ENCODE data around the gene KCNJ14.

KCNJ14 gene

DNA sequence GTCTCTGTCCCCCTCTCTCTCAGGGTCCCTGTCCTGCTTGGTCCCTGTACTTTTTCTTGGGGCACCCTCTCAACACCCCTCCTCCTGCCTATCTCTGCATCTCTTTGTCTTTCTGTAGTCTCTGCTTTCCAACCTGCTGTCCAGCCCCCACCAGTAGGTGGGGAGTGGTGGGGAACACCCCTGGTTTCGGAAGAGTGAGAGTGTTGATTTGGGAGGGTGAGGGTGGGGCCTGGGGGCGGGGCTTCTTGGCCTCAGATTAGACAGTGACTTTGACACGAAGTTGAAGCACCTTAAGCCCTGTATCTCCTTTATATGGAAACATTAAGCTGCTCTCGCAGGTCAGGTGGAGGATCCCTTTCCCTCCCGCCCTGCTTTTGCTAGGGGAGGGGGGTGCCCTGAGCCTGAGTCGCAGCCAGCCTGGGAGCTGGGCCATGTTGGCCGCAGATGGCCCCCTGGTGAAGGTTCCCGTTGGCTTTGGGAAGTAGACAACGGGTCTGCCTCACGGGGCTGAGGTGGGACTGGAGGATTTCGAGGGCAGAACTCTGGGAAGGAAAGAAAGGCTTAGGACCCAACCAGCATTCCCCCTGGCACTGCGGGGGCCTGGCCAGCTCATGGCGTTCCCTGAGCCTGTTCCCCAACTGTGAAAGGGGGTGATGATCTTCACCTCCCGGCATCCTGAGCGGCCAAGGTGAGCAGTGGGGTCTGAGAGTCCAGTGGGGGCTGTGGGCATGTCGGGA, at the start of gene KCNJ14:
KCNJ14 (plus strand) TSS at position 404 of the 737 bp plus-strand sequence. CDS start 6,151 bp downstream, outside the sequence.
- no peak for DNase-seq

DNA sequence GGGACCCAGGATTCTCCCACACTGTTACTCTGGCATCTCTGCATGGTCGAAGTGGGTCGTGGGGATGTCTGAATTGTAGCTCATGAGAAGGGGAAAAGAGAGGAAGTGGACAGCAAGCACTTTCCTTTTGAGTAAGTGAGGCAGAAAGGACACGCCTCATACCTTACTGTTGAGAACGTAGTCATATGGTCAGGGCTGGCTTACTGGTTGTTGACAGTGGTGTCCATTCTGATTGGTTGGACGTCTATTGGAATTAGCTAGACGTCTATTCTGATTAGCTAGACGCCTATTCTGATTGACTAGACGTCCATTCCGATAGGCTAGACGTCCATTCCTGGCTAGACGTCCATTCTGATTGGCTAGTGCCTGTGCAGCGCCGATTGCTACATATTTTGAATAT, 49.5 kb upstream of the KCNJ14 start:
- no peak for DNase-seq

DNA sequence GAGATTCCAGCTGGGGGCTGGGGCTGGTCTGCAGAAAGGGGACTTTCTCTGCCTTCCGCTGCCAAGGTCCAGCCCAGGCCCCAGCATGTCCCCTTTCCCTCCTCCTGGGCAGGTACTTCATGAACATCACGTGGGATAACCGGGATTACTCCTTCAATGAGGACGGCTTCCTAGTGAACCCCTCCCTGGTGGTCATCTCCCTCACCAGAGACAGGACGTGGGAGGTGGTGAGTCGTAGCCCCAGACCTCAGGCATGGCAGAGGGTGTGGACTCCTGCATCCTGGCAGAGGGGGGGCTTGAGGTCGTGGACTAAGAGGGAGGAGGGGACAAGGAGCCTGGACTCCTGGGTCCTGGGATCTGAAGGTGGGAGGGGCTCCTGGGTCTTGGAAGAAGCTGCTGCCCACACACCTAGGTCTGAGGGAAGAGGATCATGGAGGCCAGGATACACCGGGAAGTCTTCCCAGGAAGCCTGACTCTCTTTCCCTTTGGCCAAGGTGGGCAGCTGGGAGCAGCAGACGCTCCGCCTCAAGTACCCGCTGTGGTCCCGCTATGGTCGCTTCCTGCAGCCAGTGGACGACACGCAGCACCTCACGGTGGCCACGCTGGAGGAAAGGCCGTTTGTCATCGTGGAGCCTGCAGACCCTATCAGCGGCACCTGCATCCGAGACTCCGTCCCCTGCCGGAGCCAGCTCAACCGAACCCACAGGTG, 41.3 kb upstream of the KCNJ14 start:
- no peak for DNase-seq

DNA sequence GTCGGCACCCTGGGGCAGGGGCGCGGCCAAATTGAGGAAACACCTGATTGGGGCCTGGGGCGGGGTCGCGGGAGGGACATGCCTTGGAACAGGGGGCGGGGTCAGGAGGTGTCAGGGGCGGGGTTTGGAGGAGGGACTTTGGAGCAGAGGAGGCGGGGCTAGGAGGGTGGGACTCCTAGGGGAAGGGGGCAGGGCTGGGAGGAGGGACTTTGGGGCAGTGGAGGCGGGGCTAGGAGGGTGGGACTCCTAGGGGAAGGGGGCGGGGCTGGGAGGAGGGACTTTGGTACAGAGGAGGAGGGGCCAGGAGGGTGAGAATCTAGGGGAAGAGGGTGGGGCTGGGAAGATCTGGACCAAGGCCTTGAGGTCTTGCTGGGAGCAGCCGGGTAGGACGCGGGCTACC, 40.0 kb upstream of the KCNJ14 start:
- DNase-seq: no peak

DNA sequence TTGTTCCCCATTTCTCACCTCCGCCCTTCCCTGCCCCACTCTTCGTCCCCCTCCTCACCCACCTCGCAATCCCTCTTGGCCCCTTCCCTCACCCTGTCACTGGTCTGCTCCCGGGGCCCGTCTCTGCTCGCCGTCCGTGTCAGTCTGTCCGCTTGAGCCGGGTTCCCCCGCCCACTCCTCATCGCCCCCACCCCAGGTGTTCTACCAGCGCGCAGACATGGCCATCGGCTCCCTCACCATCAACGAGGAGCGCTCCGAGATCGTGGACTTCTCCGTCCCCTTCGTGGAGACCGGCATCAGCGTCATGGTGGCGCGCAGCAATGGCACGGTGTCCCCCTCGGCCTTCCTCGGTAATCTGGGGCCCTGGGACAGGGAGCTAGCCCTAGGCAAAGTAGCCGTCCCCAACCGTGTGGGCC, 39.6 kb upstream of the KCNJ14 start:
- DNase-seq: no peak

DNA sequence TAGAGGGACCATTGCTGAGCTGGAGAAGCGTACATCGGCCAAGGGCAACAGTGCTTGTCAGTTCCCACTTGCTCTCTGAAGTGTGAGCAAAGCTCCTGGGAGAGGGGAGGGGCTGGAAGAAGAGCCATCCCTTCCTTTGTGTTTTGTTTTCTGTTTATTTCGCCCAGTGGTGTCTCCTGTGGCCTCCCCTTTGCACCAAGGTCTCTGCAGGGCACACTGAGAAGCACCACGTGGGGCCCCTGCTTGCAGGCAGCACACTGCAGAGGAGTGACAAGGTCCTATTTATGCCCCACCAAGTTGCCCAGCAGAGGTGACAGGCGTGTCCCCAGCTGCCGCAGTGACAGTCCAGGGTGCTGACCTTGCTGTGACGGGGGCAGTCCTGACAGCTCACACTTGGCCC, 38.0 kb upstream of the KCNJ14 start:
- no peak for DNase-seq

DNA sequence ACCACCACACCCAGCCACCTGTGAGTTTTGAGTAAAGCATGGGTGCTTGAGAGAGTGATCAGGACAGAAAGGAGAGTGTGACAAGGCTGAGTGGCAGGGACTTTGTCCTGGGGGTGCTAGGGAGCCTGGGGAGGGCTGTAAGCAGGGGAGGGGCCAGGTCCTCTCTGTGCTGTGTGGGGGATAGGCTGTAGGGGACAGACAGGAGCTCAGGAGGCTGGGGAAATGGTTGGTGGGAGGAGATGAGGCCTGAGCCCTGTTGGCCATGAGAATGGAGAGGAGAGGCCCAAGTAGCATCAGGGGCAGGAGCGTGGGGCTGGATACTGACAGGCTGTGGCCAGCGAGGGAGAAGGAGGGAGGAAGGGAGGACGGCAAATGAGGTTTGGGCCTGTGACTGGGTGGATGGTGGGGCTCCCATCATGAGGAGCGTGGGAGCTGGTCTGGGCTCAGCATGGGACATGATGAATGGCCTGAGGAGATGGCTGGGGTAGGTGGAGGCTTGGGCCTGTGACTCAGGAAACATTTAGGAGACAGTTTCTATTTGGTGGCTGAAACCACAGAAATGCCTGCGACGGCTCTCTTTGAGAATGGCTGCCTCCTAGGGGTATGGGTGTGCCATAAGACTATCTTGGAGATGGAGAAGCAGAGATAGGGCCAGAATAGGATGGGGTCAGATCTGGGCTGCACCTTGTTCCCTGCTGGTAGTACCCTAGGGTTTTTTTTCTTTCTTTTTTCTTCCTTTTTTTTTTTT, 36.9 kb upstream of the KCNJ14 start:
- DNase-seq: no peak

DNA sequence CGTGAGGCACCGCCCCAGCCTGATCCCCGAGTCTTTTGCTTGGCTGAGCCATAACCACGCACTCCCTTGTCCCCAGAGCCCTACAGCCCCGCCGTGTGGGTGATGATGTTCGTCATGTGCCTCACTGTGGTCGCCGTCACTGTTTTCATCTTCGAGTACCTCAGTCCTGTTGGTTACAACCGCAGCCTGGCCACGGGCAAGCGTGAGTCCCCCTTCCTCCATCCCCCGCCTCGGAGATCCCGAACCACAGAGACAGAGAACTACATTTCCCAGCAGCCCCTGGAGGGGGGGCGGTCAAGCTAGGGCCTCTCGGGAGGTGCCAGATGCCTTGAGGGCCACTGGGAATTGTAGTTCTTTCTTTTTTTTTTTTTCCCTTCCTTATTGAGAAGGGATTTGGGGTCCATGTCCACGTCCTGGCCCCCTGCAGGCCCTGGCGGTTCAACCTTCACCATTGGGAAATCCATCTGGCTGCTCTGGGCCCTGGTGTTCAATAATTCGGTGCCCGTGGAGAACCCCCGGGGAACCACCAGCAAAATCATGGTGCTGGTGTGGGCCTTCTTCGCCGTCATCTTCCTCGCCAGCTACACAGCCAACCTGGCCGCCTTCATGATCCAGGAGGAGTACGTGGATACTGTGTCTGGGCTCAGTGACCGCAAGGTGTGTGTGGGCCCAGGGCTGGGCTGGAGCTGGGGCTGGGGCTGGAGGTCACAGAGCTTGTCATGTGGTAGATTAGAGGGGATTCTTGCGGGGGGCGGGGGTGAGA, 36.0 kb upstream of the KCNJ14 start:
- DNase-seq: no peak

DNA sequence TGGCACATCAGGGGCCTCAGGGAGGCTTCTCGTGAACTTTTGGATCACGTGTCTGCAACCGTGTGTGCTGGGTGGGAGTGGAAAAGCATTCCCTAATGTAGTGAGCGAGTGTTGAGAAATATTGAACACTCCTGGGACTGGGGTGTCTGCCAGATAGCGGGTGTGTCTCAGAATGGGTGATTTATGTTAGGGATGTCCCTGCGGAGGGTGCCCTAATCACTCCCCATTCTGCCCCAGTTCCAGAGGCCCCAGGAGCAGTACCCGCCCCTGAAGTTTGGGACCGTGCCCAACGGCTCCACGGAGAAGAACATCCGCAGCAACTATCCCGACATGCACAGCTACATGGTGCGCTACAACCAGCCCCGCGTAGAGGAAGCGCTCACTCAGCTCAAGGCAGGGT, 33.8 kb upstream of the KCNJ14 start:
- no peak for DNase-seq

DNA sequence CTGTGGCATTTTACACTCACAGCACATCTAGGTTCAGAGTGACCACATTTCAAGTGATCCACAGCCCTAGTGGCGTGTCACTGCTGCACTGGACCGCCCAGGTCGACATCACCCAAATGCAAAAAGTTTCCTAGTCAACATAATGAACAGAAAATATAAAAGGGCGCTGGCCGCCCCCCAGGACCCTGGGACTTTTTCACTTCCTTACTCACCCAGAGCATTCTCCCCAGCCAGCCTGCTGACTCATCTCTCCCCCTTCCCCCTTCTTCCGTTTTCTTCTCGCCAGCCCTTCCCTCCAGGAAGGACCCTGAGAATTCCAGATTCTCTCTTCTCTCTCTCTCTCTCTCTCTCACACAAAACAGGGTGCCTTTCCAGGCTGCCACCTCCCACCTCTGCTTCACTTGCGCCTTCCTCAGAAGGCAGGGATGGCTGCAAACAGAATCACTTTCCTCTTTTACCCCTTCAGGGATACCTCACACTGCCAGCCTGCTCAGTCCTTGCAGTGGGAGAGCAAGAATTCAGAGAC, 30.6 kb upstream of the KCNJ14 start:
- no peak for DNase-seq

DNA sequence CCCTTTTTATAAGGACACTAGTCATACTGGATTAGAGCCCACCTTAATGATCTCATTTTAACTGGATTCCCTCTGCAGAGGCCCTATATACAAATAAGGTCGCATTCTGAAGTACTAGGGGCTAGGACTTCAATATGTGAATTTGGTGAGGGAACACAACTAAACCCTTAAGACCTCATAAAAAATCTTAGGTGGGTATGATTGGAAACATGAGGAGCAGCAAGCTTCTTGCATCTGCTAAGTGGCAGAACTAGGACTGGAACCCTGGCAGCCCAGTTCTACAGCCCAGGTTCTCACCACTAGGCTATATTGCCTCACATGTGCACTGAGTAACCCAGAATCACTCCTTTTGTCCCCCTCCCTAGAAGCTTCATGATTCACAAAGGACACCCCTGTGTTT, 26.7 kb upstream of the KCNJ14 start:
- DNase-seq: no peak

DNA sequence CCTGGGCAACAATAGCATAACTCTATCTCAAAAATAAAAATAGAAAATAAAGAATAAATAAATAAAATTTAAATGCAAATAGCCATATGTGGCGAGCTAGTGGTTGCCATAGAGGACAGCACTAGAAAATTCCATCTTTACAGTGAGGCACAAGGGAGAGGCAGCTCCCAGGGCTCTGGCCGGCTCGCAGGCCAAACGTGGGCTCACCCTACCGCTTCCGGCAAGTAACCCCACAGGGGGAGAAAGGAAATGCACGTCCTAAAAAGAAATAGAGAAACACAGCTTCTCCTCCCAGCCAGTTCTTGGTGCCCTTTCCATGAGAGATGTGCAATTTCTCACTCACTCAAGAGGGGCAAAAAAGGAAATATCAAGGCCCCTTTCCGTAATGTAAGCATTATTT, 22.0 kb upstream of the KCNJ14 start:
- no peak for DNase-seq

DNA sequence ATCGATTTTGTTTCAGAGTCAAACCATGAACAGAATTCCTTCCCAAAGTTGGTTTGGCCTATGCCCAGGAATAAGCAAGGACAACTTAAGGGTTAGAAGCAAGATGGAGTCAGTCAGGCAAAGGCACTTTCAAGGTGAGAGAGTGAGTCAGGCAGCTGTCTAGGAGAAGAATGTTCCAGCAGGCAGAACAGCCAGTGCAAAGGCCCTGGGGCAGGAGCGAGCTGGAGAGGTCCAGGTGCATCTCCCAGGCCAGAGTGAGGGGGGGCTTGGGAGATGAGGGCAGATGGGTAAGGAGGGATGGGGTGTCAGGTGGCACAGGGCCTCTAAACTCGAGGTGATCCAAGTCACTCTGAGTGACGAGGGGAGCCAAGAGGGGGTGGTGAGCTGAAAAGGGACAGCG, 18.8 kb upstream of the KCNJ14 start:
- no peak for DNase-seq

DNA sequence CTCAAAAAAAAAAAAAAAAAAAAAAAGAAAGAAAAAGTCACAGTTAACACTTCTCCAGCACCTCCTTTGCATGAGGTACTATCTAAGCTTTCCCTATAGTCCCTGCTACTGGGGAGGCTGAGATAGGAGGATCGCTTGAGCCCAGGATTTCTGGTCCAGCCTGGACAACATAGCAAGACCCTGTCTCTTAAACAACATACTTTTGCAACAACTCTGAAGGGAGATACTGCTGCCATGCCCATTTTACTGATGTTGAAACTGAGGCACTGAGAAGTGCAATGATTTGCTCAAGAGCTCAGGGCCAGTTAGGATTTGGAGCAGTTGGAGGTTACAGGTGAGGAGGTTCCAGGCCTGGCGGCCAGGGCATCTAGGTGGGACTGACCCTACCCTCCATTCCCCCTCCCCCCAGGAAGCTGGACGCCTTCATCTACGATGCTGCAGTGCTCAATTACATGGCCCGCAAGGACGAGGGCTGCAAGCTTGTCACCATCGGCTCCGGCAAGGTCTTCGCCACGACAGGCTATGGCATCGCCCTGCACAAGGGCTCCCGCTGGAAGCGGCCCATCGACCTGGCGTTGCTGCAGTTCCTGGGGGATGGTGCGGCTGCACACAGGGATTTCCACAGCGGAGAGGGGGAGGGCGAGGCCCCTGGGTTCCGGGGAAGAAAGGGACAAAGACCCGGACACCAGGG, 13.9 kb upstream of the KCNJ14 start:
- DNase-seq: no peak

DNA sequence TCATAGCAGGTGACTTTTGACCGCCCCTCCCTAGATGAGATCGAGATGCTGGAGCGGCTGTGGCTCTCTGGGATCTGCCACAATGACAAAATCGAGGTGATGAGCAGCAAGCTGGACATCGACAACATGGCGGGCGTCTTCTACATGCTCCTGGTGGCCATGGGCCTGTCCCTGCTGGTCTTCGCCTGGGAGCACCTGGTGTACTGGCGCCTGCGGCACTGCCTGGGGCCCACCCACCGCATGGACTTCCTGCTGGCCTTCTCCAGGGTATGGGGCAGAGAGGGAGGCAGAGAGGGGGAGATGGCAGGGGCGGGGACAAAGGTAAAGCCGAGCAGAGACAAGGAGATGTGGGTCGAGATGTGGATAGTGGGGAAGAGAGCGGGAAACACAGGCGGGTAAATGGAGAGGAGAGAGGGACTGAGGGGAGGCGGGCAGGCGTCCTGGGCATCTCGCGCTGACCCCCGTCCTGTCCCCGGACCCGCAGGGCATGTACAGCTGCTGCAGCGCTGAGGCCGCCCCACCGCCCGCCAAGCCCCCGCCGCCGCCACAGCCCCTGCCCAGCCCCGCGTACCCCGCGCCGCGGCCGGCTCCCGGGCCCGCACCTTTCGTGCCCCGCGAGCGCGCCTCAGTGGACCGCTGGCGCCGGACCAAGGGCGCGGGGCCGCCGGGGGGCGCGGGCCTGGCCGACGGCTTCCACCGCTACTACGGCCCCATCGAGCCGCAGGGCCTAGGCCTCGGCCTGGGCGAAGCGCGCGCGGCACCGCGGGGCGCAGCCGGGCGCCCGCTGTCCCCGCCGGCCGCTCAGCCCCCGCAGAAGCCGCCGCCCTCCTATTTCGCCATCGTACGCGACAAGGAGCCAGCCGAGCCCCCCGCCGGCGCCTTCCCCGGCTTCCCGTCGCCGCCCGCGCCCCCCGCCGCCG, 13.0 kb upstream of the KCNJ14 start:
- no peak for DNase-seq

DNA sequence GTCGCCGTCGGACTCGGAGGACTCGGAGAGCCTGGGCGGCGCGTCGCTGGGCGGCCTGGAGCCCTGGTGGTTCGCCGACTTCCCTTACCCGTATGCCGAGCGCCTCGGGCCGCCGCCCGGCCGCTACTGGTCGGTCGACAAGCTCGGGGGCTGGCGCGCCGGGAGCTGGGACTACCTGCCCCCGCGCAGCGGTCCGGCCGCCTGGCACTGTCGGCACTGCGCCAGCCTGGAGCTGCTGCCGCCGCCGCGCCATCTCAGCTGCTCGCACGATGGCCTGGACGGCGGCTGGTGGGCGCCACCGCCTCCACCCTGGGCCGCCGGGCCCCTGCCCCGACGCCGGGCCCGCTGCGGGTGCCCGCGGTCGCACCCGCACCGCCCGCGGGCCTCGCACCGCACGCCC, 12.1 kb upstream of the KCNJ14 start:
- peak; percentile 21 for DNase-seq

DNA sequence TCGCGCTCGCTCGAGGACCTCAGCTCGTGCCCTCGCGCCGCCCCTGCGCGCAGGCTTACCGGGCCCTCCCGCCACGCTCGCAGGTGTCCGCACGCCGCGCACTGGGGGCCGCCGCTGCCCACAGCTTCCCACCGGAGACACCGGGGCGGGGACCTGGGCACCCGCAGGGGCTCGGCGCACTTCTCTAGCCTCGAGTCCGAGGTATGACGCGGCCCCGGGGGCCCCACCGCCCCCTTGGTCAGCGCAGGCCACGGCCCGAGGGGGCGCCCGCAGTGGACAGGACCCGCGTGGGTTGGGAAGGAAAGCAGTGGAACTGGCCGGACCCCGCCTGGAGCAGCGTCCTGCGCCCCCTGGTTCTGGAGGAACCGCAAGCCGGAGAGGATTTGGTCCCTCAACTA, 11.6 kb upstream of the KCNJ14 start:
- DNase-seq: no peak

DNA sequence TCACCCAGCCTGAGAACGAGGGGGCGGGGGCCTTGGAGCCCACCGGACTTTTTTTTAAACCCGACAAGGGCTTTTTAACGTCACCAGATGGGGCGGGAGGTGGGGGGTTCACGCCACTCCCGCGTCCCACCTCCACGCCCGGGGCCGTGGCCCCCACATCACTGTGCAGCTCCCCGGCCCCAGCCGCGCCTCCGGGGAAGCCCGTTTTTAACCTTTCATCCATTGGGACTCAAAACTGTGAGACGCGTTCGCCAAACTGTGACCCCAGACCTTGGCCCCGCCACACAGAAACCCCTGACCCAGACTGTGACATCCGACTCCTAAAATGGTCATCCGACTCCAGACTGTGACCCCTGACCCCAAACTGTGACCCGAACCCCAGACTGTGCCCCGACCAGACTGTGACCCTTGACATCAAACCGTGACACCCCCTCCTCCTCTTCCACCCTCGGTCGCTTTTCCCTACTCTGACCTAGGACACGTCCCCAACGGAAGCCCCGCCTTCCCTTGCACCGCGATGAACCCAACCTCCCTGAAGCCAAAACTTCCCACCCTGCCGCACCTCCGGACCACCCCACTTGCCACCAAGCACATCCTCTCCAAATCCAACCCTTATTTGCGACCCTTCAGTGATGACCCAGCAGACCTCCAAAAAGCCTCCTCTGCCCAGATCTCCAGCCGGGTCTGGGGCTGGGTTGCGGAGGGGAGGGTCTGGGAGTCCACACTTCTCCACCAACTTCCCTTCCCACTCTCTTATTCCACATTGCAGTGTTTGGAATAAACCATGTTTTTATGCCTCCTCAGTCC, 11.0 kb upstream of the KCNJ14 start:
- no peak for DNase-seq

DNA sequence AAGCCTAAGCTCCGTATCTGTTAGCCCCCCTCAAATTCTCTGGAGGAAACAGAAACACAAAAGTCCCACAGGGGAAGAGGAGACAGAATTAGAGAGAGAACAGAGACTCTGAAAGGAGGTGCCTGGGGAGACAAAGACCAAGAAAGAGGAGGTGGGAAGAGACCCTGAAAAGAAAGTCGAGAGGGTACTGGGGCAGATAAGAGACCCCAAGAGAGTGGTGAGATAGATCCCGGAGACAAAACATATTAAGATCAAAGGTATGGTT, 10.5 kb upstream of the KCNJ14 start:
- DNase-seq: no peak

DNA sequence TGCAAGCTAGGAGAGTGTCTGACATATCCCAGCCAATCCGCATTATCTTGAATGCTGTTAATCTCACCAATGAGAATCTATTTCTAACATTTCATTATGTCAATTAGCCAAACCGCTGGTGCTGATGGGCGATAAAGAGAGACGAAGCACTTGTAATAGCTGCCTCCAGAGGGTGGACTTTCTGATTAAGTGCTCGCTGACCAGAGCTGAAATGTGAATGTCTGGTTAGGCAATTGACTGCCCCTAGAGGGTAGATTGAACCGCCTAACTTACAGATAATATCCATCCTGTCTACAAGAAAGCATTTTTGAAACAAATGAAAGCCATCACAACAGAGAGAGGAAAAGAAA, 10.1 kb upstream of the KCNJ14 start:
- DNase-seq: peak; percentile 90
